Activated CD4-positive, alpha-beta memory T cell treated with anti-CD3 and anti-CD28 coated beads for 36 hours (primary cell): ENCODE results near the gene ATP10A. TPM values are rescaled to one million over a fixed set of nuclear protein-coding genes. Genes with fewer than 3 reads are reported as not detected.

ENCODE experiments used
- CTCF ChIA-PET: fragments of 350-600 bp; sonication (Branson Sonifier 250); formaldehyde crosslinking; loops from one replicate; lab custom pipeline; 2021; ENCODE audit warnings: antibody characterized with exemption, inconsistent platforms; lab: Charles Lee
- POLR2A ChIA-PET: fragments of 350-600 bp; sonication (Branson Sonifier 250); formaldehyde crosslinking; loops from one replicate; lab custom pipeline; 2021; ENCODE audit warnings: antibody characterized with exemption; lab: Charles Lee
- DNase-seq: peaks from one replicate; pipeline ENCODE4 v3.0.0-alpha.2; 2020
- H3K27ac Mint-ChIP-seq: one replicate; pipeline ENCODE4 v1.8.0; 2021; ENCODE audit warnings: mixed read lengths
- H3K27me3 Mint-ChIP-seq: one replicate; pipeline ENCODE4 v1.8.0; 2021; ENCODE audit warnings: mixed read lengths
- H3K36me3 Mint-ChIP-seq: one replicate; pipeline ENCODE4 v1.8.0; 2021; ENCODE audit warnings: mixed read lengths
- H3K4me1 Mint-ChIP-seq: one replicate; pipeline ENCODE4 v1.8.0; 2021; ENCODE audit warnings: low read depth, mixed read lengths
- H3K4me3 Mint-ChIP-seq: one replicate; pipeline ENCODE4 v1.8.0; 2021; ENCODE audit warnings: mild to moderate bottlenecking, mixed read lengths
- H3K9me3 Mint-ChIP-seq: one replicate; pipeline ENCODE4 v1.8.0; 2021; ENCODE audit warnings: mixed read lengths
- intact Hi-C: fragments of 100-400 bp; cut with micrococcal nuclease; formaldehyde crosslinking; loops from one replicate; pipeline ENCODE4 v1.15.1; 2023
- total RNA-seq, 2 experiments: library from RNA; stranded (reverse); gene quantifications; one replicate each; pipeline ENCODE4 v1.2.3, GENCODE V29; 2021

Gene ATP10A
- total RNA-seq, 2 experiments from 2014 or later = 15.9 to 17.2 TPM

- Mint-ChIP-seq H3K4me3 (no peak overlapping the region), H3K27ac (no peak overlapping the region), H3K9me3 (no peaks in the 10 kb centered on the region), H3K27me3 (no peaks in the 10 kb centered on the region), H3K36me3 (peaks cover 5% of the 10 kb centered on the region), H3K4me1 (peaks cover 44% of the 10 kb centered on the region)
- POLR2A ChIA-PET = no interaction called here
- CTCF ChIA-PET = interaction anchor here (1.0 kb wide), 1 partner anchor 95 kb away, joined by 4 read pairs; no protein-coding TSS in a partner anchor
- no peak for DNase-seq
- intact Hi-C loops = no loop called here
Observed at GRCh38 chr15:25838871-25839195, 24.3 kb downstream of the ATP10A start.

GRCh38 chr15:25838191-25838870, 24.8 kb downstream of the ATP10A start:
- ChIA-PET POLR2A (no interaction called here), CTCF (interaction anchor here (1.0 kb wide), 1 partner anchor 96 kb away, joined by 4 read pairs; no protein-coding TSS in a partner anchor)
- Mint-ChIP-seq H3K36me3 (peaks cover 5% of the 10 kb centered on the region), H3K27me3 (no peaks in the 10 kb centered on the region), H3K9me3 (no peaks in the 10 kb centered on the region), H3K4me3 (no peak overlapping the region), H3K27ac (no peak overlapping the region), H3K4me1 (peaks cover 41% of the 10 kb centered on the region)
- intact Hi-C loops = no loop called here
- peak; percentile 42 for DNase-seq

GRCh38 chr15:25832158-25832557, 31.0 kb downstream of the ATP10A start:
- Mint-ChIP-seq H3K9me3 (peaks cover 6% of the 10 kb centered on the region), H3K27ac (peak overlapping the region; percentile 24), H3K36me3 (peaks cover 10% of the 10 kb centered on the region), H3K4me3 (no peak overlapping the region), H3K27me3 (no peaks in the 10 kb centered on the region), H3K4me1 (peaks cover 21% of the 10 kb centered on the region)
- ChIA-PET CTCF (no interaction called here), POLR2A (no interaction called here)
- DNase-seq = peak; percentile 45
- intact Hi-C loops = loop anchor here (2.0 kb wide), 1 partner anchor 19 kb away; no protein-coding TSS in a partner anchor

GRCh38 chr15:25830844-25831451, 32.2 kb downstream of the ATP10A start:
- H3K9me3 Mint-ChIP-seq = peaks cover 11% of the 10 kb centered on the region
- no peak overlapping the region for H3K27ac Mint-ChIP-seq
- ChIA-PET POLR2A (no interaction called here), CTCF (no interaction called here)
- intact Hi-C loops = no loop called here
- H3K4me1 Mint-ChIP-seq = peaks cover 20% of the 10 kb centered on the region
- no peaks in the 10 kb centered on the region for H3K27me3 Mint-ChIP-seq
- no peak for DNase-seq
- H3K4me3 Mint-ChIP-seq = no peak overlapping the region
- peaks cover 15% of the 10 kb centered on the region for H3K36me3 Mint-ChIP-seq

- Mint-ChIP-seq H3K27ac (no peak overlapping the region), H3K36me3 (peaks cover 22% of the 10 kb centered on the region), H3K4me3 (no peak overlapping the region), H3K4me1 (peaks cover 22% of the 10 kb centered on the region), H3K9me3 (peaks cover 13% of the 10 kb centered on the region), H3K27me3 (no peaks in the 10 kb centered on the region)
- DNase-seq = no peak
- intact Hi-C loops = no loop called here
- CTCF ChIA-PET = no interaction called here
- POLR2A ChIA-PET = no interaction called here
Observed at GRCh38 chr15:25829073-25829472, 34.1 kb downstream of the ATP10A start.

- H3K27ac Mint-ChIP-seq = no peak overlapping the region
- no peak overlapping the region for H3K4me3 Mint-ChIP-seq
- H3K36me3 Mint-ChIP-seq = peaks cover 22% of the 10 kb centered on the region
- H3K27me3 Mint-ChIP-seq = no peaks in the 10 kb centered on the region
- peaks cover 23% of the 10 kb centered on the region for H3K4me1 Mint-ChIP-seq
- intact Hi-C loops = no loop called here
- DNase-seq = no peak
- H3K9me3 Mint-ChIP-seq = peaks cover 13% of the 10 kb centered on the region
- CTCF ChIA-PET = interaction anchor here (0.7 kb wide), 1 partner anchor 109 kb away, joined by 3 read pairs; no protein-coding TSS in a partner anchor
- POLR2A ChIA-PET = no interaction called here
Observed at GRCh38 chr15:25825207-25825606, 37.9 kb downstream of the ATP10A start.

- ChIA-PET POLR2A (no interaction called here), CTCF (interaction anchor here (0.7 kb wide), 1 partner anchor 109 kb away, joined by 3 read pairs; no protein-coding TSS in a partner anchor)
- Mint-ChIP-seq H3K27me3 (no peaks in the 10 kb centered on the region), H3K4me3 (no peak overlapping the region), H3K4me1 (peaks cover 26% of the 10 kb centered on the region), H3K36me3 (peaks cover 22% of the 10 kb centered on the region), H3K27ac (no peak overlapping the region), H3K9me3 (peaks cover 13% of the 10 kb centered on the region)
- no peak for DNase-seq
- intact Hi-C loops = no loop called here
Observed at GRCh38 chr15:25824618-25825017, 38.5 kb downstream of the ATP10A start.

- Mint-ChIP-seq H3K9me3 (no peaks in the 10 kb centered on the region), H3K27me3 (no peaks in the 10 kb centered on the region), H3K36me3 (peaks cover 2% of the 10 kb centered on the region), H3K4me1 (peaks cover 63% of the 10 kb centered on the region), H3K4me3 (no peak overlapping the region), H3K27ac (no peak overlapping the region)
- ChIA-PET POLR2A (no interaction called here), CTCF (interaction anchor here (0.8 to 1.0 kb wide), 2 partner anchors 30 to 35 kb away, joined by 3 to 4 read pairs; no protein-coding TSS in a partner anchor)
- intact Hi-C loops = loop anchor here (2.0 kb wide), 2 partner anchors 22 to 38 kb away; no protein-coding TSS in a partner anchor
- no peak for DNase-seq
Observed at GRCh38 chr15:25812845-25813244, 50.3 kb downstream of the ATP10A start.

- Mint-ChIP-seq H3K4me1 (peaks cover 61% of the 10 kb centered on the region), H3K4me3 (no peak overlapping the region), H3K27ac (peak overlapping the region; percentile 57), H3K36me3 (peaks cover 2% of the 10 kb centered on the region), H3K9me3 (no peaks in the 10 kb centered on the region), H3K27me3 (no peaks in the 10 kb centered on the region)
- DNase-seq = no peak
- POLR2A ChIA-PET = no interaction called here
- CTCF ChIA-PET = interaction anchor here (0.6 to 1.0 kb wide), 2 partner anchors 29 to 207 kb away, joined by 3 to 4 read pairs; no protein-coding TSS in a partner anchor
- intact Hi-C loops = loop anchor here (2.0 kb wide), 2 partner anchors 21 to 39 kb away; no protein-coding TSS in a partner anchor
Observed at GRCh38 chr15:25812073-25812472, 51.1 kb downstream of the ATP10A start.

- Mint-ChIP-seq H3K9me3 (no peaks in the 10 kb centered on the region), H3K4me1 (peaks cover 61% of the 10 kb centered on the region), H3K27ac (peak overlapping the region; percentile 57), H3K4me3 (peak overlapping the region; percentile 22), H3K27me3 (no peaks in the 10 kb centered on the region), H3K36me3 (peaks cover 2% of the 10 kb centered on the region)
- intact Hi-C loops = no loop called here
- ChIA-PET CTCF (interaction anchor here (0.6 kb wide), 1 partner anchor 206 kb away, joined by 3 read pairs; no protein-coding TSS in a partner anchor), POLR2A (no interaction called here)
- no peak for DNase-seq
Observed at GRCh38 chr15:25811481-25811906, 51.6 kb downstream of the ATP10A start.

- CTCF ChIA-PET = interaction anchor here (0.7 kb wide), 1 partner anchor 123 kb away, joined by 3 read pairs; no protein-coding TSS in a partner anchor
- no peaks in the 10 kb centered on the region for H3K27me3 Mint-ChIP-seq
- POLR2A ChIA-PET = interaction anchor here (0.8 kb wide), 1 partner anchor 38 kb away, joined by 4 read pairs; no protein-coding TSS in a partner anchor
- DNase-seq = peak; percentile 24
- peak overlapping the region; percentile 11 for H3K27ac Mint-ChIP-seq
- no peak overlapping the region for H3K4me3 Mint-ChIP-seq
- H3K4me1 Mint-ChIP-seq = peaks cover 66% of the 10 kb centered on the region
- H3K36me3 Mint-ChIP-seq = peaks cover 2% of the 10 kb centered on the region
- no peaks in the 10 kb centered on the region for H3K9me3 Mint-ChIP-seq
- intact Hi-C loops = no loop called here
Observed at GRCh38 chr15:25810631-25811091, 52.5 kb downstream of the ATP10A start.

- Mint-ChIP-seq H3K4me3 (no peak overlapping the region), H3K27me3 (no peaks in the 10 kb centered on the region), H3K4me1 (peaks cover 62% of the 10 kb centered on the region), H3K36me3 (peaks cover 2% of the 10 kb centered on the region), H3K27ac (no peak overlapping the region), H3K9me3 (no peaks in the 10 kb centered on the region)
- intact Hi-C loops = no loop called here
- no peak for DNase-seq
- ChIA-PET CTCF (interaction anchor here (0.7 kb wide), 1 partner anchor 124 kb away, joined by 3 read pairs; no protein-coding TSS in a partner anchor), POLR2A (interaction anchor here (0.8 kb wide), 1 partner anchor 39 kb away, joined by 4 read pairs; no protein-coding TSS in a partner anchor)
Observed at GRCh38 chr15:25810154-25810553, 53.0 kb downstream of the ATP10A start.
